ENCODE results near the gene DEAF1.

DNA sequence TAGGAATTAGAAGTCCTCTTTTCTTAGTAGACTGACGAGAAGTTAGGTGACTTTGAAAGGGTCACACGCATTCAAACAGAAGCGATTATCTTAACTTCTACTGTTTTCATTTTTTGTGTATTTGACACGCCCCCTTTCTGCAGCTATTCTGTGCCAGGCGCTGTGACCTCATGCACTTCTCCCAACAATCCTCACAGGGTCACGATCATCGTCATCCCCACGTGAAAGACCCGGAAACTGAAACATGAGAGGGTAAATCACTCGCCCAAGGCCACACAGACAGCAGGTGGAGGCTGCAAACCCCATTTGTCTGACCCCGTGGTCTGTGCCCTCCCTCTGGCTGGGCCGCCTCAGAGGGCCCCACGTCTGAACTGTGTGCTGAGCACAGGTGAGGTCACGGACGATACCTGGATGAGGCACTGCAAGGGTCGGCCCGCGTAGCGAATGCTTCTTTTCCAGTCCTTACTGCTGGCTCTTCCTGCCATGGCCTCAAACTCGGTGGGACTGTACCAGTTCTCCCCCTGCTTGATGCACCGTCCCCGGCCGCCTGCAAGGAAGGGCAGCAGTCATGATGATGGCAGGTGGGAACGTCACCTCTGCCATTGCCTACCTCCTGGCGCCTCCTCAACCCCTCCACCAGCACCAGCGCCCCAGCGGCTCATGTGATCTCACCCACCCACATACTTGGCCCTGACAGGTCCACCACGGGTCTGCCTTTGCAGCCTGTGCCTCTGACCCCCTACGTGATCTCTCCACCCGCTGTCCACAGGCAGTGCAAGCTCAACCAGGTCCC is 8.4 kb downstream of the DEAF1 start:
- TF ChIP-seq, protein P1, sequence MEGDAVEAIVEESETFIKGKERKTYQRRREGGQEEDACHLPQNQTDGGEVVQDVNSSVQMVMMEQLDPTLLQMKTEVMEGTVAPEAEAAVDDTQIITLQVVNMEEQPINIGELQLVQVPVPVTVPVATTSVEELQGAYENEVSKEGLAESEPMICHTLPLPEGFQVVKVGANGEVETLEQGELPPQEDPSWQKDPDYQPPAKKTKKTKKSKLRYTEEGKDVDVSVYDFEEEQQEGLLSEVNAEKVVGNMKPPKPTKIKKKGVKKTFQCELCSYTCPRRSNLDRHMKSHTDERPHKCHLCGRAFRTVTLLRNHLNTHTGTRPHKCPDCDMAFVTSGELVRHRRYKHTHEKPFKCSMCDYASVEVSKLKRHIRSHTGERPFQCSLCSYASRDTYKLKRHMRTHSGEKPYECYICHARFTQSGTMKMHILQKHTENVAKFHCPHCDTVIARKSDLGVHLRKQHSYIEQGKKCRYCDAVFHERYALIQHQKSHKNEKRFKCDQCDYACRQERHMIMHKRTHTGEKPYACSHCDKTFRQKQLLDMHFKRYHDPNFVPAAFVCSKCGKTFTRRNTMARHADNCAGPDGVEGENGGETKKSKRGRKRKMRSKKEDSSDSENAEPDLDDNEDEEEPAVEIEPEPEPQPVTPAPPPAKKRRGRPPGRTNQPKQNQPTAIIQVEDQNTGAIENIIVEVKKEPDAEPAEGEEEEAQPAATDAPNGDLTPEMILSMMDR (conservative IDR thresholded peaks at IDR 0.05; ENCODE audit: low read depth in 2 of 2) = no peak
- no peak for TF ChIP-seq EZH2 (IDR thresholded peaks at IDR 0.05; ENCODE audit: low read depth, unreplicated experiment)
- no peak for TF ChIP-seq POLR2AphosphoS5 (IDR thresholded peaks at IDR 0.05; ENCODE audit: low read depth)
- TF ChIP-seq JUNB (IDR thresholded peaks at IDR 0.05; ENCODE audit: unreplicated experiment) = no peak
- TF ChIP-seq, protein P2, sequence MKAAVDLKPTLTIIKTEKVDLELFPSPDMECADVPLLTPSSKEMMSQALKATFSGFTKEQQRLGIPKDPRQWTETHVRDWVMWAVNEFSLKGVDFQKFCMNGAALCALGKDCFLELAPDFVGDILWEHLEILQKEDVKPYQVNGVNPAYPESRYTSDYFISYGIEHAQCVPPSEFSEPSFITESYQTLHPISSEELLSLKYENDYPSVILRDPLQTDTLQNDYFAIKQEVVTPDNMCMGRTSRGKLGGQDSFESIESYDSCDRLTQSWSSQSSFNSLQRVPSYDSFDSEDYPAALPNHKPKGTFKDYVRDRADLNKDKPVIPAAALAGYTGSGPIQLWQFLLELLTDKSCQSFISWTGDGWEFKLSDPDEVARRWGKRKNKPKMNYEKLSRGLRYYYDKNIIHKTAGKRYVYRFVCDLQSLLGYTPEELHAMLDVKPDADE (IDR thresholded peaks at IDR 0.05) = no peak
- TF ChIP-seq EZH2phosphoT487 (IDR thresholded peaks at IDR 0.05; ENCODE audit: unreplicated experiment) = no peak
- TF ChIP-seq, protein P3, sequence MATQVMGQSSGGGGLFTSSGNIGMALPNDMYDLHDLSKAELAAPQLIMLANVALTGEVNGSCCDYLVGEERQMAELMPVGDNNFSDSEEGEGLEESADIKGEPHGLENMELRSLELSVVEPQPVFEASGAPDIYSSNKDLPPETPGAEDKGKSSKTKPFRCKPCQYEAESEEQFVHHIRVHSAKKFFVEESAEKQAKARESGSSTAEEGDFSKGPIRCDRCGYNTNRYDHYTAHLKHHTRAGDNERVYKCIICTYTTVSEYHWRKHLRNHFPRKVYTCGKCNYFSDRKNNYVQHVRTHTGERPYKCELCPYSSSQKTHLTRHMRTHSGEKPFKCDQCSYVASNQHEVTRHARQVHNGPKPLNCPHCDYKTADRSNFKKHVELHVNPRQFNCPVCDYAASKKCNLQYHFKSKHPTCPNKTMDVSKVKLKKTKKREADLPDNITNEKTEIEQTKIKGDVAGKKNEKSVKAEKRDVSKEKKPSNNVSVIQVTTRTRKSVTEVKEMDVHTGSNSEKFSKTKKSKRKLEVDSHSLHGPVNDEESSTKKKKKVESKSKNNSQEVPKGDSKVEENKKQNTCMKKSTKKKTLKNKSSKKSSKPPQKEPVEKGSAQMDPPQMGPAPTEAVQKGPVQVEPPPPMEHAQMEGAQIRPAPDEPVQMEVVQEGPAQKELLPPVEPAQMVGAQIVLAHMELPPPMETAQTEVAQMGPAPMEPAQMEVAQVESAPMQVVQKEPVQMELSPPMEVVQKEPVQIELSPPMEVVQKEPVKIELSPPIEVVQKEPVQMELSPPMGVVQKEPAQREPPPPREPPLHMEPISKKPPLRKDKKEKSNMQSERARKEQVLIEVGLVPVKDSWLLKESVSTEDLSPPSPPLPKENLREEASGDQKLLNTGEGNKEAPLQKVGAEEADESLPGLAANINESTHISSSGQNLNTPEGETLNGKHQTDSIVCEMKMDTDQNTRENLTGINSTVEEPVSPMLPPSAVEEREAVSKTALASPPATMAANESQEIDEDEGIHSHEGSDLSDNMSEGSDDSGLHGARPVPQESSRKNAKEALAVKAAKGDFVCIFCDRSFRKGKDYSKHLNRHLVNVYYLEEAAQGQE (IDR thresholded peaks at IDR 0.05; ENCODE audit: unreplicated experiment) = no peak

Measured in GM23338 (cell line).